ENCODE data around the gene SEC14L2.
"Not testable (repeated sequence)": the region's sequence is repeated elsewhere in the genome, so short reads cannot be mapped to it uniquely, and the experiment has no call there.

Gene SEC14L2

DNA sequence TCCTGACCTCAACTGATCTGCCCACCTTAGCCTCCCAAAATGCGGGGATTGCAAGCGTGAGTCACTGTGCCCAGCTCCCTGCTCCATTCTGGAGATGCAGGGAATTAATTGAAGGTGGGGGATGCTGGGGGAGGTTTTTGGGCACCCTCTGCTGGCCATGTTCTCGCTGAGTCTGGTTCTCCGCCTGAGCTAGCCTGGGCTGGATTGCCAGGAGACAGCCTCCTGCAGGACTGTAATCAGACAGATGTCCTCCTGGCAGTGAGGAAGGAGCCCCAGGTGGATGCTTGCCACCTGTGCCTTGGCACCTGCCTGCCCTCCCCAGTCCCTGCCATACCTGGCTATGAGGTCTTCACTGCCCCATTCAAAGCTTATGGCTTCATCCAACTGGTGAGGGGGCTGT lies 34.1 kb downstream of the SEC14L2 start:
- DNase-seq = no peak

DNA sequence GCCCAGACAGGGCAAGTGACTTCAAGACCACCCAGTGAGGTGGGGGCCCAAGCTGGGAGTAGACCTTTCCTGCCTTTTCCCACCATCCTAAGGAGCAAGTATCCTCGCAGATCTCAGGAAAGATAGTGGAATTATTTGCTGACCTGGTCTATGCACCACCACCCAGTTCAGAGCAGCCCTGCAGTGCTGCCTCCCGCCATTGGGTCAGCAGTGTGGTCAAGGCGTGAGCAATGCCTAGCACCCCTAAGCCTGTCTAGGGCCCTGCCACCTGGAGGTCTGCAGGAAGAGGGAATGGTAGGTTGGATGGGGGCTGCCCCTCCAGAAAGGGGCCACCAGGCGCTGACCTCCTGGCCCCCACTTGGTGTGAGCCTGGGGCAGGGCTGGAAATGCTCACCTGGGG lies 35.3 kb downstream of the SEC14L2 start:
- DNase-seq = no peak

DNA sequence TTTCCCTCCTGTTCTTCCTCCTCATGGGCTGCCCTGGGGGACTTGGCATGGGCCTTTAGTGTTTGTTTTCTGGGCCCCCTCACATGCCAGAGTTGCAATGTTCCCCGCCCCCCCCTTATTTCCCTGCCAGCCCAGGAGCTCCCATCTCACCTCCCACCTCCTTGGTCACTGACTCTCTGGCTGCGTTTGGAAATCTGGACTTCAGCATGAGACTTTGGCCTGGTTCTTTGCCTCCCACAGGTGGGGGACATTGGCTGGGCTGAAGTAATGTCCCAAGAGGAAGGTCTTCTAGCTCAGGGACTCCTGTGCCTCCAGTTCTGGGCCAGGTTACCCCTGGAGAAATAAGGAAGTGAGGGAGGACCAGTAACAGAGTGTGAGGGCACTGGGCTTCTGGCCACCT lies 35.7 kb downstream of the SEC14L2 start:
- no peak for DNase-seq

DNA sequence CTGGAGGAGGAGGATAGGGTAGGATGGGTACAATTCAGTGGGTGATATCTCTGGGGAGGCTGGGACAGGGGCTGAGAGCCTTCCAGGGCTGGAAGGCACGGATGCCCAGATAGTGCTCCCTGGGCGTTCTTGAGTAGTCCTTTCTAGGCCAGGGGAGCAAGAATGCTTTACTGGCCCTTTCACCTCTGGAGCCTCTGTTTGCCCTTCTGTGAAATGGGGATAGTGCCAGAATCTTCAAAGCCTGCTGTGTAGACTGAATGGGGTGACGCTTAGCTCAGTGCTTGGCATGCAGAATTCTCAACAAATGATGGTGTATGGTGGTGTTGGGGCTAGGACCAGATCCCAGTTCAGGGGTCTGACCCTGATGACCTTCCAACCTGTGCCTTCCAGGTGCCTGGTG lies 36.4 kb downstream of the SEC14L2 start:
- DNase-seq = no peak

DNA sequence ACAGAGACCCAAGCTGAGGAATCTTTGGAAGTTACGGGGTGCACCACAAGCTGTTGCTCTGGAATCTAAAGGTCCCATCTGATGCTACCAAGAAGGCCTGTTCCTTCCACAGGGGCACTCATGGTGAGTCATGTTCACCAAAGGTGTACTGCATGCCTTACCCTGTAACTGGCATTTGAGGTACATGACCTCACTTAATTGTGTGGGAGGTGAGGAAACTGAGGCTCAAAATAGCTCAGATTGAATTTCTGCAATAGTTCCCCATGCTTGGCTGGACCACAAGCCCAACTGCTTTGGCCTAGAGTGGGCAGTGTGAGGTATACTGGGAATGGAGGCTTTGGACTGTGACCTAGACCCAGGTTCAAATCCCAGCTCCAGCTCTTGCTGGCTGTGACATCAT lies 37.0 kb downstream of the SEC14L2 start:
- no peak for DNase-seq

DNA sequence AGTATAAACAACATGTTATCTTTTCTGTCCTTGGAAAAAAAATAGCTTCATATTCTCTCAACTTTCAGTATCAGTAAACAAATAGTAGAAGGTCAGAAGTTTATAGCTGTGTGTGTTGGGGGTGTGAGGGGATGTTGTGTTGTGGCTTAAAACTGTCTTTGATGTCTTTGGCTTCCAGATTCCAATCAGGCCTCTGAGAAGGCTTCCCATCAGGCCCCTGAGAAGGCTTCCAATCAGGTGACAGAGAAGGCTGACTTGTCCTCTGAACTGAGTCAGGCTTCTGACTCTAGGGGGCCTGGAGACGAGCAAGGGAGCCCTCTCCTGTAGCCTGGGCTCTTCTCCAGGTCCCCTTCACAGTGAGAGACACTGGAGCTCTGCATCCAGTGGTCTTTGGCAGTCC lies 38.0 kb downstream of the SEC14L2 start:
- DNase-seq = no peak

DNA sequence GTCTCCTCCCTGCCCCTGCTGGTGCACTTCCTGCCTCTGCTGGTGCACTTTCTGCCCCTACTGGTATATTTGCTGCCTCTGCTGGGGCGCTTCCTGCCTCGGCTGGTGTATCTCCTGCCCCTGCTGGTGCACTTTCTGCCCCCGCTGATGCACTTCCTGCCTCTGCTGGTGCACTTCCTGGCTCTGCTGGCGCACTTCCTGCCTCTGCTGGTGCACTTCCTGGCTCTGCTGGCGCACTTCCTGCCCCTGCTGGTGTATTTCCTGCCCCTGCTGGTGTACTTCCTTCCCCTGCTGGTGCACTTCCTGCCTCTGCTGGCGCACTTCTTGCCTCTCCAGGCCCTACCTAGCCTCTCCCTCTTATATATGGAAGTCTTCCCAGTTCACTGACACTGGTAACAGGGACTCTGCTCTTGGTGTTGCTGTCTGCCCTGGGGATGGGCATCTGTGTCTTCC lies 38.9 kb downstream of the SEC14L2 start:
- no peak for DNase-seq

DNA sequence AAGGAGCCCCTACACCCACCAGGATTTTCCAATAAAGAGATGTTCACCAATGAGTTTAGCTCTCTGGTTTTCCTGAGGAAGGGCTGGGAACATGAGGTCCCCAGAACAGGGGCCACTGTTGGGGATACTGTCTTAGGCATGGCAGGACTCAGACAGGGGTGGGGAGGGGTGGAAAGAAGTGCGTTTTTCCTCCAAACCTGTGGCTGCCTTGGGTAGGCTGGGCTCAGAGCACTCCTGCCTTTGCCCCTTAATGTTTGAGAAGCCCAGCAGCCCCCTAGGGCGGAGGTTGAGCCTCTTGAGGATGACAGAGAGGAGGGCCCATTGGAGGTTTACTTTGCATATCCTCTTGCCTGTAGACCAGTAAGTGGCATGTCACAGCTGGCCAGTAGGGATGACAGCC lies 39.4 kb downstream of the SEC14L2 start:
- no peak for DNase-seq

DNA sequence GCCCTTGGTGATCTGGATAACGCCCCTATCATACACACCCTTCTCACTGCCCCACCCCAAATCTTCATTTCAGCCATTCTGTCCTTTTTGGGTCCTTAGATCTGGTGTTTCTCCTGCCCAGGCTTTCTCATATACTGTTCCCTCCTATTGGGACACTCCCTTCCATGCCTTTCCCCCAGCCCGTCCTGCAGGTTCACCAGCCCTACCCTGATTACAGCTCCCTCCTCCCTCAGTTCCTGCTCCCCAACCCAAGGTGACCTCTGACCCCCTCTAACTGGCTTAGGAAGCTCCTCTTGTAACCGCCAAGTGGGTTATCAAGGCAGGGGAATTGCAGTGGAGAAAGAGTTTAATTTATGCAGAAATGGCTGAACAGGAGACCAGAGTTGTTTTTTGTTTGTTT lies 41.7 kb downstream of the SEC14L2 start:
- DNase-seq = no peak

DNA sequence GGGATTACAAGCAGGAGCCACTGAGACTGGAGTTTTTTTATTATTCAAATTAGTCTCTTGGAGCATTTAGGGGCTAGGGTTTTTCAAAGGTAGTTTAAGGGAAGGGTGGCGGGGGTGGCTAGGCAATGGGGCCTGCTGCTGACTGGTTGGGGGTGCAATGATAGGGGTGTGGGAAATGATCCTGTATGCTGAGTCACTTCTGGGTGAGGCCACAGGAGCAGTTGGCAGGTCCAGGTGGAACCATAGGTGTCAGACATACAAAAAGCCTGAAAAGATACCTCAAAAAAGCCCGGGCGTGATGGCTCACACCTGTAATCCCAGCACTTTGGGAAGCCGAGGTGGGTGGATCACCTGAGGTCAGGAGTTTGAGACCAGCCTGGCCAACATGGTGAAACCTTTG lies 42.4 kb downstream of the SEC14L2 start:
- DNase-seq = no peak

DNA sequence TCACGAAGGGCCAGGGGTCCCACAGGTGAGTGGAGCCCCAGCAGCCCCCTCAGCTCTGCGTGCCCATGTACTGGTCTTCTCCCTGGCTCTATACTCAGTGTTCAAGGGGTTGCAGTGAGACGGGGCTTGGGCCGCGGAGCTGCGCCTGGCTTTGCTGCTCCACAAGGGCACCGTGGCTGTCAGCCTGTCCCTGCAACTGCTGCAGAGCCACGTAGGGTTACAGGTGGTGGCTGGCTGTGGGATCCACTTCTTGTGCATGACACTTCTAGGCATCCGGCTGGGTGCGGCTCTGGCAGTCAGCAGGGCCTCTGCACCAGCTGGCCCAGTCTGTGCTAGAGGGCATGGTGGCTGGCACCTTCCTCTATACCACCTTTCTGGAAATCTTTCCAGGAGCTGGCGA lies 43.0 kb downstream of the SEC14L2 start:
- DNase-seq = no peak

DNA sequence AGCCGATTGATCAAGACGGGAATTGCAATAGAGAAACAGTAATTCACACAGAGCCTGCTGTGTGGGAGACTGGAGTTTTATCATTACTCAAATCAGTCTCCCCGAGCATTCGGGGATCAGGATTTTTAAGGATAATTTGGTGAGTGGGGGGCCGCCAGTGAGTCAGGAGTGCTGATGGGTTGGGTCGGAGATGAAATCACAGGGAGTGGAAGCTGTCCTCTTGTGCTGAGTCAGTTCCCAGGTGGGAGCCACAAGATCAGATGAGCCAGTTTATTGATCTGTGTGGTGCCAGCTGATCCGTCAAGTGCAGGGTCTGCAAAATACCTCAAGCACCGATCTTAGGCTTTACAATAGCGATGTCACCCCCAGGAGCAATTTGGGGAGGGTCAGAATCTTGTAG lies 44.3 kb downstream of the SEC14L2 start:
- no peak for DNase-seq

DNA sequence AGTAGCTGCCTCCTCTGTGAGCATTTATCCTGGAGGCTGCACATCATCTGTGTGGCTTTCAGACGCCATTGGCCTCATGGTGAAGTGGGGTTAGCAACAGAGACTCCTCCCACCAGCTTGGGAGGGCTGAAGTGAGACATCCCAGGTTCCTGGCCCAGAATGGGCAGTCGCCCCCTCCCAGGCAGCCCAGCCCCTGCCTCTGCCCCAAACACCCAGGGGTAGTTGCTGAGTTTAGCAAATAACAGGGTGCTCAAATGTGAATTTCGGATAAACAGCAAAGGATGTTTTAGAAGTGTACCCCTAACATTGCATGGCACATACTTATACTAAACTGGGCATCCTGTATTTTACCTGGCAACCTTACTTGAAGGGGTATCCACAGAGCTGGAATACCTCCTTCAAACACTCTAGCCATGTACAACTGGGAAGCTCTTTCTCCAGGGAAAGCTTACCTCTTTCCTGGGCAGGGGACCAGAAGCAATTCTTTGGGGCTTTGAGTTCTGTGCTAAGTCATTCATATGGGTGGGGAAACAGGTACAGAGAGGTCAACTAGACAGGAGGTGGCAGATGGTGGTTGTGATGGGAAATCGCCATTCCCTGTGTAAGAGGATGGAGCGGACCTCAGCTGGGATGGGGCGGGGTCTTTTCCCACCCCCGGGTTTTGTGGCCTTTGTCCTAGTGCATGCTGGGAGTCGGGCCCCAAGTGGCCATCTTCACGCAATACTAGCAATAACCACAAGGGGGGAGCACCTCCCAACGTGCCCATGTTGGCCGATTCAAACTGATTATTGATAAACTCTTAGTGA lies 48.0 kb downstream of the SEC14L2 start:
- DNase-seq = peak; percentile 27

DNA sequence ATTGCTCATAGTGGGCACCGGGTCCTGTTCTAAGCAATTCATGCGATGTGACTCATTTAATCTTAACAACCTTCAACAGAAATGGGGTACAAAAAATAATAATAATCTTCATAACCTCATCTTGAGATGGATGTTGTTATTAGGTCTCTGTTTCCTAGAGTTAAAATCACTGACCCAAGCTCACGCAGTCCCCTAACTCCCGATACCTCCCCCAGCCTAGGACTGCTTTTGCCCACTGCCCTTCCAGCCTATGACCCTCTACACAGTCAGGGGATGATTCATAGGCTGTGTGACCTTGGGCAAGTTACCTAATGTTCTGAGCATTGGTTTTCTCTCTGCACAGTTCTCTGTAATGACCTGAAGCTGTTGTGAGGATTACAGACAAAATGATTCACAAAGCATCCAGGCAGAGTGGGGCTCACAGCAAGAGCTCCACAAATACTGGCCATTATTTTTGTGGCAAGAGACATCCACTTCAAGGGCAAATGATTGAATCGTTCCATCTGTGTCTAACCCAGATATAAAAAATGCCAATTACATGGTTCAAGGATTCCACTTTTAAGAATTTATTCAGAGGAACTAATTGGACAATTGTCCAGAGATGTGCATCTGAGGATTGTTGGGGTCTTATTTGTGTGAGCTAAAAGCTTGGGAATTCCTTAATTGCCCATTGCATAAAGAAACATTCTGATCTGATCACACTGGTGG lies 48.8 kb downstream of the SEC14L2 start:
- DNase-seq = no peak

DNA sequence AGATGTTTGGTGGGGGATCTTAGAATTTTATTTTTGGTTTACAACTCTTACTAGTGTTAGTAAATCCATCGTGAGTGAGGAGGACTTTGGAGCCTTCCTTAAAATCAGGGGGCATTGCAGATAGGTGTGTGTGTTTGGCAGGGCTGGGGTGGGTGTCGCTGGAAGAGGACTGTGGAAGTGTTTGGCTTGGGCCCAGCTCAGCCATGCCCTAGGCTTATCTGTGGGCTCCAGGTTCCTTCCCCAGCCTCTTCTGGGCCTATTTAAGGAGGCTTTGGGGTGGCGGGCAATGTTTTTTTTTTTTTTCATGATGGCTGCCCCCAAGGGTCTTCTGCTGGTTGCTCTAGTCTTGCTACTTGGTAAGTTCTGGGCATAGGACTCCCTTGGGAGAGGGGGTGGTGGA lies 50.8 kb downstream of the SEC14L2 start:
- no peak for DNase-seq

DNA sequence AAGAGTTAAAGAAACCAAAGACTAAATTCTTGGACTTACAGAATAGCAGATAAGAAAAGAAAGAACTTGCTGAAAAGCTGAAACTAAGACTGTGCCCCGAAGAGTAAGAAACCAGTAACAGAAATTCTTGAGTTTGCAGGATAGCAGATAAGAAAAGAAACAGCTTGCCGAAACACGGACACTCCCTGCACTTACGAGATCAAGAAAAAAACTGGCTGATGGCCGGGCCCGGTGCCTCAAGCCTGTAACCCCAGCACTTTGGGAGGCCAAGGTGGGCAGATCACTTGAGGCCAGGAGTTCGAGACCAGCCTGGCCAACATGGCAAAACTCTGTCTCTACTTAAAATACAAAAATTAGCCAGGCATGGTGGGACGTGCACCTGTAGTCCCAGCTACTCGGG lies 54.7 kb downstream of the SEC14L2 start:
- DNase-seq = not testable (repeated sequence)

DNA sequence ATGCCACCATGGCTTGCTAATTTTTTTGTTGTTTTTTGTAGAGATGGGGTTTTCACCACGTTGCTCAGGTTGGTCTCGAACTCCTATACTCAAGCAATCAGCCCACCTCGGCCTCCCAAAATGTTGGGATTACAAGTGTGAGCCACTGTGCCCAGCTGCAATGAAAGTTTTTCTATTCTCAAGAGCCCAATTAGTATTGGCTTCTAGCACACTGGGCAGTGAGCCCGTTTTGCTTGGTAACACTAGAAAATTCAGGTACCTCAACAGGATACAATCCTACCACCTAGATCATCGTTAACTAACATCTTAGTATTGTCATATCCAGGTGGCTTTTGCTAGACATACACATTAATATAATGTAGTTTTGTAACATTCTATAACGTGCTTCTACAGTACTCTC lies 56.0 kb downstream of the SEC14L2 start:
- no peak for DNase-seq

DNA sequence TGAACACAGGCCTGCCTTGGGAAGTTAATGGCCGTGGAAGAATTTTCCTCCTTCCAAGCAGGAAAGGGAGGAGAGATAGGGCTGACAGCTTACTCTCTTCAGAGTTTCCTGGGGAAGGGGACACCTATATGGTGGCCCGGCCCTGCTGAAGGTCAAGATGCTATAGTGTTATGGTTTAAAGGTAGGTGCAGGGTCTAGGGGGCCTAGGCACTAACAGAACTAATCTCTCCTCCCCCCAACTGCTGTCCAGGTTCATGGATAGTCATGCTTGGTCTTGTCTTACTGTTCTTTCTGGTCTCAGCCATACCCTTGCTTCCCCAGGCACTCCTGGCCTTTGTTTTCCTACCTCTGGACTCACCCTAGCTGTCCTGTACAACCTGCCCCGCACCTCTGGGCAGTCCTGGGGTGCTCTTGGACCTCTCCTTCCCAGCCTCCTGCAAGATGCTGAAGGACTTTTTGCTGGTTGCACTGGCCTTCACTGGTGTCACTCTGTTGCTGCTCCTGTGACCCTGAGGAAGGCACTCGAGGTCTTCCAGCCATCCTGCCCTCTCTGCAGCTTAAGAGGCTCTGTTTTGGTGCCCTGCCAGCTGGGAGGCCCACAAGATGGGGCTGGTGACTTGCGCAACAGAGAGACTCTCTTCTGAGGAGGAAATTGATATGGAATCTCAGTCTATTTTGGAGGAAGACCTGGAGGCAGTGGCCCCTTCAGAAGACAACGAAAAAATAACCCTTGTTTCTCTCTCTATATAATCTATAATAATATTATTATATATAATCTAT lies 57.1 kb downstream of the SEC14L2 start:
- DNase-seq = no peak

DNA sequence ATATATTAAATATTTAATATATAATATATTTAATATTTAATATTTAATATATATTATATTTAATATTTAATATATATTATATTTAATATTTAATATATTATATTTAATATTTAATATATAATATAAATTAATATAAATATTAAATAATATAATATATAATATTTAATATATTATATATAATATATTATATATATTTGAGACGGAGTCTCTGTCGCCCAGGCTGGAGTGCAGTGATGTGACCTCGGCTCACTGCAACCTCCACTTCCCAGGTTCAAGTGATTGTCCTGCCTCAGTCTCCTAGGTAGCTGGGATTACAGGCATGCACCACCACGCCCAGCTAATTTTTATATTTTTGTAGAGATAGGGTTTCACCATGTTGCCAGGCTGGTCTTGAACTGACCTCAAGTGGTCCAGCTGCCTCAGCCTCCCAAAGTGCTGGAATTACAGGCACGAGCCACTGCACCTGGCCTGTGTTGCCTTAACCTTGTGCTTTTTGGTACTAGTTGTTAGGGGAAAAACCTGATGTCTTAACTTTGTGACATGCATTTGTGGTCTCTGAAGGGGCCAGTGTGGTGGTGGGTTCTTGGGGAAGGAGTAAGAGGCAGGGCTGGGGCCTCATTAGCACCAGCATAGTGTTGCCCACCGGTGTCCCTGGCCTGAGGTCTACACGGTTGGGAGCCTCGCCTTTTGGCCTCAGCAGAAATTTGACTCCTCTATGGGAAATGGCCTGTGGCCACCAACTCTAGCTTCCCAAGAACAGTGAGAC lies 58.4 kb downstream of the SEC14L2 start:
- DNase-seq = no peak

DNA sequence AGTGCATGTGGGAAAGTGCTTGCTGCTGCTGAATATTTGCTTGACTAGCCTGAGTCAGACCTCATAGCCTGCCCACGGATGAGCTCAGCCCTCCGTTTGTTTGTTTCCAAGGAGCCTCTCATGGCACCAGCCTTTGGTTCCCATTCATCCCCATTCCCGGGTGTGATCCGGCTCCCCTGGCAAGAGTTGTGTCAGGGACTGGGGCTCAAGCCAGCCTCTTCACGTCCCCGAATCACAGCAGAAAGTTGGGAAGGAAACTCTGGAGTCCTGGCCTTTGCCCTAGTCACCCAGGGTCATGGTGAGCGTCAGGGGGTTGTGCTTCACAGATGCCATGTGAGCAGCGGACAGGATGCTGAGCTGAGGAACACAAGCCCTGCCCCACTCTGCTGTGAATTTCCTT lies 61.2 kb downstream of the SEC14L2 start:
- DNase-seq = no peak

DNA sequence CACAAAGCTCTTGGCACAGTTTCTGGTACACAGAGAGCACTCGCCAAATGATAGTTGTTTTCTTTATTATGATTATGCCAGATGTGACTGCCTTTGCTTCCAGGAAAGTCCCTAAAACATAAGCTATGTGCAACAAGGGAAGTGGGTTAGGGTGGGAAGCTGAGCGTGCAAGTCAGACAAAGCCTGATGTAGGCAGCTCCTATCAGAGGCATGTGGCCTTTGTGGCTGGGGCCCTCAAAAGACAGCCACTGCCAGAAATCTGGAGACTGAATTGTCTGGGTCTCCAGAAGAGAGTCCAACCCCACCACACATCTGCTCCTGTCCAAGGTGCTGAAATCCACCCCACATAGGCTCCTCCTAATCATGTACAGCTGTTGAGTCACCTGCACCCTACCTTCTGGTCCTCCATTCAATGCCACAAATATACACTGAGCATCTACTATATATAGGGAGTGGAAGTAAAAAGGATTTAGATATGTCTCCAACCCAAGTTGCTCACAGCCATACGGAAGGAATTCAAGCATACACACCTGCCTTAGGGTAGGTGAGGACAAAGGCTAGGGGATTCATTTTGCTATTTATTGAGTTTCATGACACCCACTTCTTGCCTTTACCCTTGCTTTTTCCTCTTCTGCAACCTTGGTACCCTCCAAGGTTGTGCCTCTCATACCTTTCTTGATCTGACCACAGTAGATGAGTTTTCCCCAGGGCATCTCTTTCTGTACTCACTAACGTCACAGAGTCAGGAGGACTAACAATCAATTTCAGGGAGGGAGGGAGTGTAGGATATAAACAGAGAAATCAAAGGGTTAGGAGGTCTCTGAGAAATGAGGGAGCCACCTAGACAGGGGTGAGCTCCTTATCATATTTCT lies 62.6 kb downstream of the SEC14L2 start:
- DNase-seq = no peak

DNA sequence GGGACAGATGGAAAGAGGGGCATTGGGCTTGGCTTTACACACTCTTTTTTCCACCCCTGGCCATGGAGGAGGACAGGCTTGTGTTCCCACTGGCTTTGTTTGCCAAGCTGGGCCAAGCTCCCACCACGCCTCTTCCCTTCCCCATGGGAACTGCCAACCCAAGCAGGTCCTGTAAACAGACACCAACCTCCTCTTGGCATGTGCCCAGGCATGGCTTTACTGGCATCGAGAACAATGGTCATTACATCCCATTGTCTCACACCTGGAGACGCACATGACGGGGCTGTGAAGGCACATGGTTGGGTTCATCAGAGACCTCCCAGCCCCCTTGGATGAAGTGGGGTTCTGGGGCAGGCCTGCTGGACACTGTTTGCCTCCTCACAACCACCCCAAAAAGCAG lies 63.3 kb downstream of the SEC14L2 start:
- no peak for DNase-seq

Data from NCI-H526 treated with DMSO at 0.1 percent for 48 hours (cell line).